Stimulated activated CD4-positive, alpha-beta T cell treated with anti-CD3 and anti-CD28 coated beads, Interleukin-4, amount 100 ng/mL, for 4 hours (primary cell): ENCODE data around the gene ARPC1B.

Source experiments
- DNase-seq, 2 experiments: peaks; one replicate each; pipeline ENCODE4 v3.0.0-alpha.2; 2020

ARPC1B gene

GRCh38 chr7:99390941-99391602 lies 16.5 kb downstream of the ARPC1B start:
- DNase-seq: no peak

GRCh38 chr7:99392046-99392445 lies 17.5 kb downstream of the ARPC1B start:
- DNase-seq: no peak

GRCh38 chr7:99392659-99393354 lies 18.3 kb downstream of the ARPC1B start:
- DNase-seq: peak; percentile 73 to 81

- DNase-seq: no peak
Observed at GRCh38 chr7:99393355-99394187, 19.0 kb downstream of the ARPC1B start.

GRCh38 chr7:99394188-99394502 lies 19.6 kb downstream of the ARPC1B start:
- no peak for DNase-seq

GRCh38 chr7:99395616-99396327 lies 21.2 kb downstream of the ARPC1B start:
- DNase-seq: no peak

- DNase-seq: no peak
Observed at GRCh38 chr7:99396418-99397296, 22.1 kb downstream of the ARPC1B start.

- DNase-seq: no peak
Observed at GRCh38 chr7:99397297-99397983, 22.9 kb downstream of the ARPC1B start.

- no peak for DNase-seq
Observed at GRCh38 chr7:99398891-99399445, 24.4 kb downstream of the ARPC1B start.

- no peak for DNase-seq
Observed at GRCh38 chr7:99399597-99399996, 25.1 kb downstream of the ARPC1B start.

- DNase-seq: no peak
Observed at GRCh38 chr7:99402854-99403253, 28.3 kb downstream of the ARPC1B start.

GRCh38 chr7:99403764-99404163 lies 29.2 kb downstream of the ARPC1B start:
- no peak for DNase-seq

- DNase-seq: no peak
Observed at GRCh38 chr7:99404235-99404976, 29.9 kb downstream of the ARPC1B start.

- no peak for DNase-seq
Observed at GRCh38 chr7:99404977-99405320, 30.4 kb downstream of the ARPC1B start.

- no peak for DNase-seq
Observed at GRCh38 chr7:99406557-99406956, 32.0 kb downstream of the ARPC1B start.

GRCh38 chr7:99407872-99408378 lies 33.4 kb downstream of the ARPC1B start:
- DNase-seq: peak; percentile 30 to 53

GRCh38 chr7:99408379-99409191 lies 34.1 kb downstream of the ARPC1B start, which contains the start of the genes BUD31 and PDAP1:
Gene BUD31 (plus strand): TSS chr7:99408969. CDS start chr7:99411093, 2,124 bp downstream.
Gene PDAP1 (minus strand): TSS chr7:99408597. CDS start chr7:99408548, 49 bp downstream.
- peak; percentile 83 to 93 for DNase-seq

- no peak for DNase-seq
Observed at GRCh38 chr7:99409192-99409572, 34.7 kb downstream of the ARPC1B start.

GRCh38 chr7:99409806-99410205 lies 35.3 kb downstream of the ARPC1B start:
- DNase-seq: no peak
